ENCODE results near the gene ZNF33A.
"Not testable (repeated sequence)": the region's sequence is repeated elsewhere in the genome, so short reads cannot be mapped to it uniquely, and the experiment has no call there.

ZNF33A gene

GRCh38 chr10:38045129-38045528 lies 34.7 kb downstream of the ZNF33A start:
- DNase-seq (ENCODE audit: low read depth in 2 of 2), result no peak

- DNase-seq (ENCODE audit: low read depth in 2 of 2), result no peak
Observed at GRCh38 chr10:38047666-38048065, 37.2 kb downstream of the ZNF33A start.

GRCh38 chr10:38050212-38050611 lies 39.7 kb downstream of the ZNF33A start:
- DNase-seq (ENCODE audit: low read depth in 2 of 2), result no peak

- DNase-seq (ENCODE audit: low read depth in 2 of 2), result no peak
Observed at GRCh38 chr10:38054361-38054797, 43.9 kb downstream of the ZNF33A start.

- not testable (repeated sequence) for DNase-seq (ENCODE audit: low read depth in 2 of 2)
Observed at GRCh38 chr10:38055274-38055894, 44.9 kb downstream of the ZNF33A start.

GRCh38 chr10:38069663-38070062 lies 59.2 kb downstream of the ZNF33A start:
- DNase-seq (ENCODE audit: low read depth in 2 of 2), result not testable (repeated sequence)

GRCh38 chr10:38070501-38070900 lies 60.0 kb downstream of the ZNF33A start:
- DNase-seq (ENCODE audit: low read depth in 2 of 2), result no peak

- DNase-seq (ENCODE audit: low read depth in 2 of 2), result no peak
Observed at GRCh38 chr10:38072552-38072951, 62.1 kb downstream of the ZNF33A start.

GRCh38 chr10:38076687-38077086 lies 66.2 kb downstream of the ZNF33A start:
- no peak for DNase-seq (ENCODE audit: low read depth in 2 of 2)

- DNase-seq (ENCODE audit: low read depth in 2 of 2), result not testable (repeated sequence)
Observed at GRCh38 chr10:38093318-38093717, 82.8 kb downstream of the ZNF33A start.

GRCh38 chr10:38093816-38094157 lies 83.3 kb downstream of the ZNF33A start:
- no peak for DNase-seq (ENCODE audit: low read depth in 2 of 2)

GRCh38 chr10:38094158-38094926 lies 83.9 kb downstream of the ZNF33A start, which contains the start of gene ZNF37A:
ZNF37A (plus strand) TSS chr10:38094337; CDS start chr10:38096618, 2,281 bp downstream.
- peak; percentile 85 to 86 for DNase-seq (ENCODE audit: low read depth in 2 of 2)

- DNase-seq (ENCODE audit: low read depth in 2 of 2), result no peak
Observed at GRCh38 chr10:38094927-38095574, 84.6 kb downstream of the ZNF33A start.

GRCh38 chr10:38102880-38103279 lies 92.4 kb downstream of the ZNF33A start:
- DNase-seq (ENCODE audit: low read depth in 2 of 2), result no peak

- no peak for DNase-seq (ENCODE audit: low read depth in 2 of 2)
Observed at GRCh38 chr10:38103756-38104155, 93.3 kb downstream of the ZNF33A start.

- no peak for DNase-seq (ENCODE audit: low read depth in 2 of 2)
Observed at GRCh38 chr10:38112159-38112558, 101.7 kb downstream of the ZNF33A start.
